HK-2 (cell line): ENCODE measurements around the gene VCP.

Source experiments
- DNase-seq: peaks from one replicate; pipeline ENCODE4 v3.0.0-alpha.2; 2018; ENCODE audit not compliant: unreplicated experiment

Gene VCP

GRCh38 chr9:35014517-35014916 lies 57.9 kb downstream of the VCP start:
- no peak for DNase-seq

- DNase-seq, result no peak
These were observed 62.0 kb downstream of the VCP start for GRCh38 chr9:35010351-35010958.
